HCT116 (cell line): ENCODE data around the gene PRKD3.

ENCODE experiments used
- EZH2 ChIP-seq: fragments of 200-600 bp; sonication (generic); IDR thresholded peaks from 2 replicates; pipeline ENCODE4 v1.6.1; 2017; ENCODE audit warnings: antibody characterized with exemption, mixed run types
- POLR2A ChIP-seq: IDR thresholded peaks from 2 replicates; pipeline ENCODE4 v1.7.0; 2011; ENCODE audit warnings: borderline replicate concordance; ENCODE audit not compliant: insufficient read depth, insufficient read length; ENCODE audit errors: extremely low read depth
- RAD21 ChIP-seq: IDR thresholded peaks from 2 replicates; pipeline ENCODE4 v1.6.1; 2012; ENCODE audit warnings: low read depth, mild to moderate bottlenecking
- SIN3A ChIP-seq: IDR thresholded peaks from 2 replicates; pipeline ENCODE4 v1.6.1; 2012; ENCODE audit warnings: low read depth
- TF ChIP-seq, protein P1 (sequence below), 3 experiments: fragments of 200-600 bp in 1 of 3; sonication (generic) in 1 of 3; IDR thresholded peaks in 2 of 3; conservative IDR thresholded peaks in 1 of 3; 2 replicates each; pipeline ENCODE4 v1.5.1; 2012 to 2017; ENCODE audit warnings: low read depth in 2 of 3, low read length in 2 of 3, antibody characterized with exemption in 1 of 3, borderline replicate concordance in 1 of 3, control low read depth in 1 of 3, mild to moderate bottlenecking in 1 of 3, mixed read lengths in 1 of 3, mixed run types in 1 of 3, moderate library complexity in 1 of 3; ENCODE audit not compliant: insufficient read depth in 1 of 3
- TF ChIP-seq, protein P2 (sequence below): IDR thresholded peaks from 2 replicates; pipeline ENCODE4 v1.6.1; 2012

DNA sequence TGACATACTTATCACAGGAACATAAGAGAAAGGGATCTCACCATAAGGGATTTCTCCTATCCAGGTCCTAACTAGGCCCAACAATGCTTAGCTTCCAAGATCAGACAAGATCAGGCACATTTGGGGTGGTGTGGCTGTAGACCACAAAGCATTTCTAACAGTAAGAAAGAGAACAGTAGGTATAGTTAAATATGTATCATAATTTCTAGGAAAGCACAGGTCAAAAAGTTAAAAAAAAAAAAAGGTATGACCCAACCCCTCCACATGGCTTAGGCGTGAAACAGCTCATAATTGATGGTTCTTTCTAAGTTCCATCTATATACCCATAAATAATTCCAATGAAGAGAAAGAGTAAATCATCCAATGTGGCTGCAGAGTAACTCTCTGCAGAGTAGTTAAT lies 6.9 kb downstream of the PRKD3 start:
- TF ChIP-seq, protein P1, sequence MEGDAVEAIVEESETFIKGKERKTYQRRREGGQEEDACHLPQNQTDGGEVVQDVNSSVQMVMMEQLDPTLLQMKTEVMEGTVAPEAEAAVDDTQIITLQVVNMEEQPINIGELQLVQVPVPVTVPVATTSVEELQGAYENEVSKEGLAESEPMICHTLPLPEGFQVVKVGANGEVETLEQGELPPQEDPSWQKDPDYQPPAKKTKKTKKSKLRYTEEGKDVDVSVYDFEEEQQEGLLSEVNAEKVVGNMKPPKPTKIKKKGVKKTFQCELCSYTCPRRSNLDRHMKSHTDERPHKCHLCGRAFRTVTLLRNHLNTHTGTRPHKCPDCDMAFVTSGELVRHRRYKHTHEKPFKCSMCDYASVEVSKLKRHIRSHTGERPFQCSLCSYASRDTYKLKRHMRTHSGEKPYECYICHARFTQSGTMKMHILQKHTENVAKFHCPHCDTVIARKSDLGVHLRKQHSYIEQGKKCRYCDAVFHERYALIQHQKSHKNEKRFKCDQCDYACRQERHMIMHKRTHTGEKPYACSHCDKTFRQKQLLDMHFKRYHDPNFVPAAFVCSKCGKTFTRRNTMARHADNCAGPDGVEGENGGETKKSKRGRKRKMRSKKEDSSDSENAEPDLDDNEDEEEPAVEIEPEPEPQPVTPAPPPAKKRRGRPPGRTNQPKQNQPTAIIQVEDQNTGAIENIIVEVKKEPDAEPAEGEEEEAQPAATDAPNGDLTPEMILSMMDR (IDR thresholded peaks at IDR 0.05 in 2 of 3, conservative IDR thresholded peaks at IDR 0.05 in 1 of 3; ENCODE audit: borderline replicate concordance in 1 of 3, insufficient read depth in 1 of 3, low read depth in 2 of 3, low read length in 2 of 3), result no peak
- TF ChIP-seq SIN3A (no peak), POLR2A (no peak), EZH2 (no peak), RAD21 (no peak)
- TF ChIP-seq, protein P2, sequence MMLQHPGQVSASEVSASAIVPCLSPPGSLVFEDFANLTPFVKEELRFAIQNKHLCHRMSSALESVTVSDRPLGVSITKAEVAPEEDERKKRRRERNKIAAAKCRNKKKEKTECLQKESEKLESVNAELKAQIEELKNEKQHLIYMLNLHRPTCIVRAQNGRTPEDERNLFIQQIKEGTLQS, result no peak
